HCT116 (cell line): ENCODE data around the gene CST8. TPM values are rescaled to one million over a fixed set of nuclear protein-coding genes. Genes with fewer than 3 reads are reported as not detected.

Source experiments
- ATAC-seq: fragments of 200-7000 bp; cut with Tn5 transposase; 2 replicates; pipeline ENCODE4 v1.9.1; 2020; ENCODE audit warnings: mild to moderate bottlenecking, moderate library complexity
- BruUV-seq: library from RNA; stranded (reverse); fragments of 400-500 nt; replicated peaks from 2 replicates; lab custom pipeline; 2021; lab: Mats Ljungman, UMichigan
- CTCF ChIA-PET: fragments of 300-600 bp; sonication (Branson Sonifier 250); formaldehyde crosslinking; loops from one replicate; lab custom pipeline; 2021; ENCODE audit warnings: antibody characterized with exemption; lab: Charles Lee
- POLR2A ChIA-PET: fragments of 300-600, 350-600 bp; sonication (Branson Sonifier 250); formaldehyde crosslinking; loops from one replicate; lab custom pipeline; 2021; ENCODE audit warnings: antibody characterized with exemption; lab: Charles Lee
- RAD21 ChIA-PET, 2 experiments: fragments of 300-600 bp; sonication (Branson Sonifier 250); formaldehyde crosslinking; loops; one replicate each; lab custom pipeline; 2023; ENCODE audit warnings: low total read pairs in 2 of 2; ENCODE audit not compliant: uncharacterized antibody in 2 of 2, unreplicated experiment in 2 of 2, low non-redundant PET in 1 of 2; lab: Charles Lee
- DNase-seq: peaks from one replicate; pipeline ENCODE4 v3.0.0-alpha.2; 2010; ENCODE audit warnings: low read depth, low spot score
- H2AFZ ChIP-seq: fragments of 200-600 bp; shearing (Covaris generic), sonication (generic); 2 replicates; pipeline ENCODE4 v1.6.1; 2017; ENCODE audit warnings: low read depth, mixed run types, mixed read lengths, antibody characterized with exemption, low read length; ENCODE audit not compliant: poor library complexity, severe bottlenecking
- H3K27ac ChIP-seq: 2 replicates; pipeline ENCODE4 v1.5.1; 2012; ENCODE audit warnings: low read depth, low read length
- H3K27me3 ChIP-seq: fragments of 200-600 bp; sonication (generic); 2 replicates; pipeline ENCODE4 v1.6.1; 2016; ENCODE audit warnings: mixed run types, low read length, mixed read lengths; ENCODE audit not compliant: insufficient read depth
- H3K36me3 ChIP-seq, 2 experiments: fragments of 200-500 bp in 1 of 2; fragments of 200-600 bp in 1 of 2; sonication (Bioruptor generic) in 1 of 2; sonication (generic) in 1 of 2; 2 replicates each; pipeline versions ENCODE4 v1.5.1 to v1.6.1; 2014 to 2016; ENCODE audit warnings: low read length in 2 of 2, inconsistent platforms in 1 of 2, mixed read lengths in 1 of 2, mixed run types in 1 of 2; ENCODE audit not compliant: insufficient read depth in 2 of 2, control insufficient read depth in 1 of 2
- H3K4me1 ChIP-seq, 2 experiments: fragments of 200-600 bp in 1 of 2; sonication (generic) in 1 of 2; 2 replicates each; pipeline versions ENCODE4 v1.5.1 to v1.6.1; 2012 to 2017; ENCODE audit warnings: low read length in 2 of 2, inconsistent platforms in 1 of 2, mild to moderate bottlenecking in 1 of 2, mixed read lengths in 1 of 2, mixed run types in 1 of 2, moderate library complexity in 1 of 2; ENCODE audit not compliant: insufficient read depth in 2 of 2, control insufficient read depth in 1 of 2
- H3K4me2 ChIP-seq: fragments of 200-600 bp; sonication (generic); 2 replicates; pipeline ENCODE4 v1.6.1; 2017; ENCODE audit warnings: mixed run types, low read length, mixed read lengths
- H3K4me3 ChIP-seq, 2 experiments: fragments of 200-600 bp in 1 of 2; sonication (generic) in 1 of 2; replicated peaks in 1 of 2; 2 replicates each; pipeline ENCODE4 v1.5.1; 2011 to 2016; ENCODE audit warnings: low read length in 2 of 2, control low read depth in 1 of 2, low read depth in 1 of 2, mild to moderate bottlenecking in 1 of 2, mixed read lengths in 1 of 2, mixed run types in 1 of 2
- H3K79me2 ChIP-seq: fragments of 200-600 bp; sonication (generic); 2 replicates; pipeline ENCODE4 v1.6.1; 2017; ENCODE audit warnings: mild to moderate bottlenecking, mixed run types, low read length, moderate library complexity, mixed read lengths; ENCODE audit not compliant: insufficient read depth
- H3K9ac ChIP-seq: fragments of 200-600 bp; sonication (generic); 2 replicates; pipeline ENCODE4 v1.6.1; 2016; ENCODE audit warnings: low read length, mixed read lengths
- H3K9me2 ChIP-seq: fragments of 200-600 bp; sonication (generic), shearing (Covaris generic); 2 replicates; pipeline ENCODE4 v1.6.1; 2017; ENCODE audit warnings: mixed run types, mild to moderate bottlenecking, moderate library complexity; ENCODE audit not compliant: insufficient read depth
- H3K9me3 ChIP-seq, 2 experiments: fragments of 200-500 bp in 1 of 2; fragments of 200-600 bp in 1 of 2; sonication (Bioruptor generic) in 1 of 2; sonication (generic) in 1 of 2; 2 replicates each; pipeline ENCODE4 v1.6.1; 2014 to 2017; ENCODE audit warnings: low read length in 2 of 2, mixed read lengths in 2 of 2, inconsistent platforms in 1 of 2, low read depth in 1 of 2, mild to moderate bottlenecking in 1 of 2, mixed run types in 1 of 2, moderate library complexity in 1 of 2; ENCODE audit not compliant: control insufficient read depth in 1 of 2, insufficient read depth in 1 of 2
- H4K20me1 ChIP-seq: fragments of 200-600 bp; sonication (generic), shearing (Covaris generic); 2 replicates; pipeline ENCODE4 v1.6.1; 2017; ENCODE audit warnings: mixed run types, mild to moderate bottlenecking, moderate library complexity; ENCODE audit not compliant: insufficient read depth
- CEBPB ChIP-seq: IDR thresholded peaks from 2 replicates; pipeline ENCODE4 v1.6.1; 2012; ENCODE audit warnings: low read depth
- ELF1 ChIP-seq: IDR thresholded peaks from 2 replicates; pipeline ENCODE4 v1.6.1; 2012; ENCODE audit warnings: low read depth, borderline replicate concordance
- EZH2phosphoT487 ChIP-seq: fragments of 200-600 bp; IDR thresholded peaks from 2 replicates; pipeline ENCODE4 v1.6.1; 2018; ENCODE audit warnings: antibody characterized with exemption, borderline replicate concordance
- JUND ChIP-seq: IDR thresholded peaks from 2 replicates; pipeline ENCODE4 v1.6.1; 2012
- POLR2A ChIP-seq: IDR thresholded peaks from 2 replicates; pipeline ENCODE4 v1.7.0; 2011; ENCODE audit warnings: borderline replicate concordance; ENCODE audit not compliant: insufficient read depth, insufficient read length; ENCODE audit errors: extremely low read depth
- SIN3A ChIP-seq: IDR thresholded peaks from 2 replicates; pipeline ENCODE4 v1.6.1; 2012; ENCODE audit warnings: low read depth
- SP1 ChIP-seq: IDR thresholded peaks from 2 replicates; pipeline ENCODE4 v1.6.1; 2012; ENCODE audit warnings: low read depth
- TCF7L2 ChIP-seq: IDR thresholded peaks from 2 replicates; pipeline ENCODE4 v1.7.0; 2011; ENCODE audit warnings: borderline replicate concordance, inconsistent platforms; ENCODE audit not compliant: insufficient read depth, insufficient read length; ENCODE audit errors: extremely low read depth
- YY1 ChIP-seq: IDR thresholded peaks from 2 replicates; pipeline ENCODE4 v1.6.1; 2011; ENCODE audit warnings: low read length, low read depth, moderate library complexity, mild to moderate bottlenecking; ENCODE audit not compliant: insufficient replicate concordance; ENCODE audit errors: extremely low read depth
- ZBTB33 ChIP-seq: IDR thresholded peaks from 2 replicates; pipeline ENCODE4 v1.6.1; 2011; ENCODE audit warnings: mild to moderate bottlenecking, low read length, moderate library complexity; ENCODE audit not compliant: insufficient replicate concordance; ENCODE audit errors: extremely low read depth
- intact Hi-C: fragments of 100-400 bp; cut with micrococcal nuclease; formaldehyde crosslinking; loops from 2 replicates; pipeline ENCODE4 v1.10.0; 2022
- total RNA-seq: library from RNA; stranded (reverse); gene quantifications from one replicate; pipeline ENCODE4 v1.2.1, GENCODE V29; 2021; ENCODE audit not compliant: unreplicated experiment

CST8 gene
- total RNA-seq, 1 experiment from 2014 or later = not detected

GRCh38 chr20:23442436-23442835 is 48.5 kb upstream of the CST8 start:
- Histone ChIP-seq H3K36me3 (no peaks in the 10 kb centered on the region), H2AFZ (no peak overlapping the region), H3K4me2 (no peak overlapping the region), H4K20me1 (no peaks in the 10 kb centered on the region), H3K9me2 (no peaks in the 10 kb centered on the region), H3K4me1 (peaks cover 0 to 7% of the 10 kb centered on the region in 2 experiments; a peak in 1 of 4 replicates), H3K27me3 (no peaks in the 10 kb centered on the region; the same call in 1 of the 2 replicates), H3K79me2 (no peaks in the 10 kb centered on the region), H3K9me3 (no peaks in the 10 kb centered on the region), H3K9ac (no peak overlapping the region), H3K4me3 (no peak overlapping the region), H3K27ac (no peak overlapping the region)
- no peak for ATAC-seq
- CTCF ChIA-PET = interaction anchor here (1.0 to 2.0 kb wide), 6 partner anchors 10 to 165 kb away, joined by 3 to 12 read pairs (median 5); partner anchors contain the start of genes NAPB and NXT1
- TF ChIP-seq CEBPB = no peak
- TF ChIP-seq POLR2A = no peak
- no peak for TF ChIP-seq EZH2phosphoT487
- no peak for TF ChIP-seq JUND
- no peak for TF ChIP-seq ELF1
- no peak for TF ChIP-seq TCF7L2
- TF ChIP-seq YY1 = no peak
- TF ChIP-seq ZBTB33 = no peak
- no peak for TF ChIP-seq SP1
- no peak for TF ChIP-seq SIN3A
- intact Hi-C loops = loop anchor here (2.0 to 5.0 kb wide), 2 partner anchors 164 to 225 kb away; no protein-coding TSS in a partner anchor
- RAD21 ChIA-PET = no interaction called here
- POLR2A ChIA-PET = no interaction called here
- no TSS peak for BruUV-seq
- DNase-seq = no peak
